ENCODE data around the gene DSE. TPM values are rescaled to one million over a fixed set of nuclear protein-coding genes. Genes with fewer than 3 reads are reported as not detected.

The DSE gene
- total RNA-seq, 1 donor, result 93.3 TPM

- no peak overlapping the region for H3K4me3 ChIP-seq (ENCODE audit: low read depth, low read length)
- no peak for DNase-seq (ENCODE audit: low read depth)
- no peak for TF ChIP-seq CTCF (IDR thresholded peaks at IDR 0.05; ENCODE audit: insufficient read depth, low read depth, low read length)
Measured at GRCh38 chr6:116375262-116375661, 4.5 kb downstream of the DSE start.

- no peak for TF ChIP-seq CTCF (IDR thresholded peaks at IDR 0.05; ENCODE audit: insufficient read depth, low read depth, low read length)
- H3K4me3 ChIP-seq (ENCODE audit: low read depth, low read length), result no peak overlapping the region
- no peak for DNase-seq (ENCODE audit: low read depth)
Measured at GRCh38 chr6:116376149-116376548, 5.4 kb downstream of the DSE start.

GRCh38 chr6:116379764-116380163 lies 9.0 kb downstream of the DSE start:
- no peak for DNase-seq (ENCODE audit: low read depth)
- no peak for TF ChIP-seq CTCF (IDR thresholded peaks at IDR 0.05; ENCODE audit: insufficient read depth, low read depth, low read length)
- H3K4me3 ChIP-seq (ENCODE audit: low read depth, low read length), result no peak overlapping the region

- TF ChIP-seq CTCF (IDR thresholded peaks at IDR 0.05; ENCODE audit: insufficient read depth, low read depth, low read length), result no peak
- H3K4me3 ChIP-seq (ENCODE audit: low read depth, low read length), result no peak overlapping the region
- DNase-seq (ENCODE audit: low read depth), result no peak
Measured at GRCh38 chr6:116380346-116380745, 9.6 kb downstream of the DSE start.

- DNase-seq (ENCODE audit: low read depth), result no peak
- TF ChIP-seq CTCF (IDR thresholded peaks at IDR 0.05; ENCODE audit: insufficient read depth, low read depth, low read length), result no peak
- H3K4me3 ChIP-seq (ENCODE audit: low read depth, low read length), result no peak overlapping the region
Measured at GRCh38 chr6:116381000-116381399, 10.3 kb downstream of the DSE start.

GRCh38 chr6:116382587-116382986 lies 11.8 kb downstream of the DSE start:
- no peak for DNase-seq (ENCODE audit: low read depth)
- TF ChIP-seq CTCF (IDR thresholded peaks at IDR 0.05; ENCODE audit: insufficient read depth, low read depth, low read length), result no peak
- no peak overlapping the region for H3K4me3 ChIP-seq (ENCODE audit: low read depth, low read length)

- no peak for DNase-seq (ENCODE audit: low read depth)
- no peak overlapping the region for H3K4me3 ChIP-seq (ENCODE audit: low read depth, low read length)
- no peak for TF ChIP-seq CTCF (IDR thresholded peaks at IDR 0.05; ENCODE audit: insufficient read depth, low read depth, low read length)
Measured at GRCh38 chr6:116384727-116385458, 14.1 kb downstream of the DSE start.

All from fibroblast of villous mesenchyme (primary cell).